Uterus (tissue), 2 donors: ENCODE results near the gene CPA4.

Experiments used
- CTCF ChIP-seq, 4 experiments: fragments of 200-600 bp in 2 of 4; fragments of 450-650 bp in 2 of 4; sonication (generic) in 2 of 4; IDR thresholded peaks; one replicate each; pipeline ENCODE4 v1.5.1; 2016 to 2019; ENCODE audit warnings: antibody characterized with exemption in 4 of 4, mild to moderate bottlenecking in 2 of 4, moderate library complexity in 1 of 4
- POLR2A ChIP-seq, 2 donors: fragments of 450-650 bp; IDR thresholded peaks; one replicate each; pipeline ENCODE4 v1.6.1; 2016; ENCODE audit warnings: antibody characterized with exemption in 2 of 2, mild to moderate bottlenecking in 1 of 2, moderate library complexity in 1 of 2

- TF ChIP-seq CTCF (IDR thresholded peaks at IDR 0.05) (no peak), POLR2A (IDR thresholded peaks at IDR 0.05) (no peak)
Observed at GRCh38 chr7:130279286-130279685, 13.7 kb upstream of the CPA4 start.
